IMR-90 (cell line): ENCODE data around the gene EPB41L1. TPM values are rescaled to one million over a fixed set of nuclear protein-coding genes. Genes with fewer than 3 reads are reported as not detected.

Experiments
- ATAC-seq: fragments of 200-7000 bp; cut with Tn5 transposase; 2 replicates; pipeline ENCODE4 v1.9.1; 2020; ENCODE audit warnings: low read depth, mild to moderate bottlenecking, moderate library complexity
- BruUV-seq: library from RNA; stranded (reverse); fragments of 400-500 nt; replicated peaks from 2 replicates; lab custom pipeline; 2021; lab: Mats Ljungman, UMichigan
- CTCF ChIA-PET: fragments of 300-600 bp; formaldehyde crosslinking; extraction: SDS; loops from one replicate; lab custom pipeline; 2021; ENCODE audit warnings: antibody characterized with exemption; lab: Yijun Ruan, JAX
- POLR2A ChIA-PET: fragments of 300-600 bp; sonication (Branson Sonifier 250); formaldehyde crosslinking; loops from one replicate; lab custom pipeline; 2022; ENCODE audit warnings: antibody characterized with exemption; ENCODE audit not compliant: unreplicated experiment; lab: Charles Lee
- DNase-seq: peaks from one replicate; pipeline ENCODE4 v3.0.0; 2013
- H2AFZ ChIP-seq: replicated peaks from 2 replicates; pipeline ENCODE3; 2013; ENCODE audit warnings: low read length, mild to moderate bottlenecking; ENCODE audit not compliant: poor library complexity
- H2AK5ac ChIP-seq: 2 replicates; pipeline ENCODE4 v1.6.1; 2013; ENCODE audit warnings: low read depth, low read length, inconsistent platforms
- H2AK9ac ChIP-seq: replicated peaks from 2 replicates; pipeline ENCODE3; 2013; ENCODE audit warnings: mild to moderate bottlenecking, low read depth, low read length, moderate library complexity; ENCODE audit not compliant: poor library complexity
- H2BK120ac ChIP-seq: 2 replicates; pipeline ENCODE4 v1.6.1; 2013; ENCODE audit warnings: low read depth, low read length, inconsistent platforms
- H2BK15ac ChIP-seq: 3 replicates; pipeline ENCODE4 v1.6.1; 2013; ENCODE audit warnings: low read depth, low read length, inconsistent platforms
- H2BK20ac ChIP-seq: 2 replicates; pipeline ENCODE4 v1.6.1; 2013; ENCODE audit warnings: low read depth, mild to moderate bottlenecking, inconsistent platforms, low read length, moderate library complexity
- H2BK5ac ChIP-seq: 2 replicates; pipeline ENCODE4 v1.6.1; 2013; ENCODE audit warnings: mild to moderate bottlenecking, low read depth, low read length, inconsistent platforms; ENCODE audit not compliant: poor library complexity, severe bottlenecking
- H3K14ac ChIP-seq: replicated peaks from 2 replicates; pipeline ENCODE4 v1.6.1; 2013; ENCODE audit warnings: low read depth, low read length, inconsistent platforms
- H3K18ac ChIP-seq: 2 replicates; pipeline ENCODE4 v1.6.1; 2013; ENCODE audit warnings: low read depth, low read length, control low read depth
- H3K23ac ChIP-seq: 2 replicates; pipeline ENCODE4 v1.6.1; 2013; ENCODE audit warnings: low read depth, low read length, inconsistent platforms
- H3K27ac ChIP-seq: 2 replicates; pipeline ENCODE4 v1.5.1; 2013; ENCODE audit warnings: mild to moderate bottlenecking, control low read depth, low read length; ENCODE audit not compliant: insufficient read depth
- H3K27me3 ChIP-seq: 2 replicates; pipeline ENCODE4 v1.6.1; 2013; ENCODE audit warnings: low read length; ENCODE audit not compliant: control insufficient read depth, insufficient read depth
- H3K36me3 ChIP-seq: 2 replicates; pipeline ENCODE4 v1.6.1; 2013; ENCODE audit warnings: low read length, mixed read lengths; ENCODE audit not compliant: control insufficient read depth, insufficient read depth
- H3K4ac ChIP-seq: 2 replicates; pipeline ENCODE4 v1.6.1; 2013; ENCODE audit warnings: low read depth, low read length, inconsistent platforms
- H3K4me1 ChIP-seq: 2 replicates; pipeline ENCODE4 v1.6.1; 2013; ENCODE audit warnings: low read length, mixed read lengths; ENCODE audit not compliant: control insufficient read depth, insufficient read depth
- H3K4me2 ChIP-seq: 2 replicates; pipeline ENCODE4 v1.6.1; 2013; ENCODE audit warnings: low read depth, mild to moderate bottlenecking, control low read depth, low read length, moderate library complexity
- H3K4me3 ChIP-seq: 2 replicates; pipeline ENCODE4 v1.5.1; 2013; ENCODE audit warnings: low read depth, mild to moderate bottlenecking, control low read depth, low read length, moderate library complexity; ENCODE audit not compliant: insufficient read depth
- H3K56ac ChIP-seq: 2 replicates; pipeline ENCODE4 v1.6.1; 2013; ENCODE audit warnings: low read length, inconsistent platforms; ENCODE audit not compliant: insufficient read depth; ENCODE audit errors: extremely low read depth
- H3K79me1 ChIP-seq, 2 experiments: 2 replicates each; pipeline ENCODE4 v1.6.1; 2013; ENCODE audit warnings: low read length in 2 of 2, inconsistent platforms in 1 of 2, low read depth in 1 of 2
- H3K9ac ChIP-seq: 2 replicates; pipeline ENCODE4 v1.6.1; 2013; ENCODE audit warnings: low read depth, low read length, control low read depth
- H3K9me1 ChIP-seq: 2 replicates; pipeline ENCODE4 v1.6.1; 2013; ENCODE audit warnings: low read length, inconsistent platforms; ENCODE audit not compliant: insufficient read depth
- H3K9me3 ChIP-seq: 2 replicates; pipeline ENCODE4 v1.6.1; 2013; ENCODE audit warnings: low read length; ENCODE audit not compliant: control insufficient read depth, insufficient read depth
- H4K20me1 ChIP-seq: 2 replicates; pipeline ENCODE4 v1.6.1; 2013; ENCODE audit warnings: low read length, inconsistent platforms; ENCODE audit not compliant: insufficient read depth
- H4K5ac ChIP-seq: 2 replicates; pipeline ENCODE4 v1.6.1; 2013; ENCODE audit warnings: mild to moderate bottlenecking, low read depth, low read length, control low read depth
- H4K8ac ChIP-seq, 2 experiments: 2 replicates each; pipeline ENCODE4 v1.6.1; 2013; ENCODE audit warnings: low read depth in 2 of 2, low read length in 2 of 2, control low read depth in 1 of 2, inconsistent platforms in 1 of 2
- H4K91ac ChIP-seq: 2 replicates; pipeline ENCODE4 v1.6.1; 2013; ENCODE audit warnings: low read depth, low read length, inconsistent platforms; ENCODE audit not compliant: insufficient read depth
- FOS ChIP-seq: fragments of 150-350 bp; IDR thresholded peaks from 2 replicates; pipeline ENCODE4 v1.6.1; 2016; ENCODE audit warnings: low read depth, low read length
- MAFK ChIP-seq: IDR thresholded peaks from 2 replicates; pipeline ENCODE4 v1.6.1; 2012; ENCODE audit warnings: low read depth, low read length, improper control_type of control experiment
- NFE2L2 ChIP-seq: fragments of 150-350 bp; IDR thresholded peaks from 2 replicates; pipeline ENCODE4 v1.6.1; 2016; ENCODE audit warnings: low read depth, mild to moderate bottlenecking, low read length
- SMC3 ChIP-seq: fragments of 150-350 bp; IDR thresholded peaks from 2 replicates; pipeline ENCODE4 v1.6.1; 2016; ENCODE audit warnings: low read depth, mild to moderate bottlenecking, antibody characterized with exemption, low read length, moderate library complexity
- WGBS, 2 experiments: methylation state at CpG; one replicate each; pipeline versions ENCODE4 v1.1.5 to v1.1.7; 2013; ENCODE audit warnings: missing lambda C conversion rate in 2 of 2; ENCODE audit not compliant: insufficient read length in 1 of 2; ENCODE audit errors: extremely low coverage in 2 of 2; 5-methylcytosine and 5-hydroxymethylcytosine counted together
- dilution Hi-C: fragments of 300-500 bp; cut with HindIII; formaldehyde crosslinking; loops from one replicate; pipeline ENCODE4 v1.14.3; 2018; ENCODE audit warnings: low sequenced_read_pairs; ENCODE audit not compliant: unreplicated experiment
- in situ Hi-C: fragments of 300-500 bp; cut with MboI; formaldehyde crosslinking; loops from 3 replicates; pipeline ENCODE4 v1.14.3; 2019; ENCODE audit warnings: low sequenced_read_pairs, inconsistent platforms, mixed read lengths
- intact Hi-C: fragments of 100-400 bp; cut with micrococcal nuclease; formaldehyde crosslinking; loops from 2 replicates; pipeline ENCODE4 v1.10.0; 2022
- polyA plus RNA-seq, 3 experiments: library from polyadenylated mRNA; depleted of rRNA; stranded (reverse); fragments of >200 nt; gene quantifications; 2 replicates each; pipeline ENCODE4 v1.2.3, GENCODE V29; 2012; ENCODE audit warnings: low replicate concordance in 1 of 3
- total RNA-seq: library from RNA; depleted of rRNA; stranded (reverse); fragments of >200 nt; gene quantifications from 2 replicates; pipeline ENCODE4 v1.2.3, GENCODE V29; 2012
- TF ChIP-seq, protein P1 (sequence below): fragments of 150-350 bp; IDR thresholded peaks from 2 replicates; pipeline ENCODE4 v1.6.1; 2016; ENCODE audit warnings: low read depth, mild to moderate bottlenecking, low read length, moderate library complexity, borderline replicate concordance
- TF ChIP-seq, protein P2 (sequence below): conservative IDR thresholded peaks from 2 replicates; pipeline ENCODE4 v1.5.1; 2012; ENCODE audit warnings: mild to moderate bottlenecking, low read depth, low read length, improper control_type of control experiment

The EPB41L1 gene
- total and polyA plus RNA-seq, 2 of the 4 experiments (the other 2 are of a cell fraction), result 12.5 to 33.7 TPM

DNA sequence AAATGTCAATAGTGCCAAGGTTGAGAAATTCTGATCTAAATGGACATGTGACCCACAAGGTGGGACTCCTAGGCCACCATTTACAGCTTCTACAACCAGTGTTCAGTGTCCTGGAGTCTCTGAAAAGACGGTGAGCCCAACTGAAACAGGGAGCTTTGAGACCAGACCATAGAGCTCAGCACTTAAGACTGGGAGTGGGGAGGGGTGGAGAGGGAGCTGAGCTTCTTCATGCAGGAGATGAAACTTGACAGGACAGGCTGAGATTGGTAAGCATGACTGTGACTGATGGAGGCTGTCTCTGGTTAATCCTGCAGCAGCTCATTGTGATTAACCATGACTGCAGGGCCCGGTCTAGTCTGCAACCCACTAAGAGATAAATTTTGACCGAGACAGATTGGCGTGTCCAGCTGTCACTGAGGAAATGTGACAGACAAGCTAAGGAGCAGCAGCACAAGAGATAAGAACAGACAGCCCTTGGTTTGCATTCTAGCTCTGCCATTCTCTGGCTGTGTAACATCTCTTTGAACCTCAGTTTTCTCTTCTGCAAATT is 80.3 kb downstream of the EPB41L1 start:
- Histone ChIP-seq H3K4ac (no peak overlapping the region), H3K27ac (no peak overlapping the region), H3K36me3 (no peaks in the 10 kb centered on the region; the same call in 1 of the 2 replicates), H3K18ac (no peak overlapping the region), H2BK120ac (no peak overlapping the region), H2BK5ac (no peak overlapping the region), H3K79me1 (peaks cover 11 to 29% of the 10 kb centered on the region in 2 experiments), H4K20me1 (0 out of 2 replicates have a peak, but pooled peaks cover 3% of the 10 kb centered on the region), H3K23ac (no peak overlapping the region), H3K9ac (no peak overlapping the region), H3K4me1 (peaks cover 7% of the 10 kb centered on the region), H4K5ac (no peak overlapping the region), H4K91ac (no peak overlapping the region), H3K9me3 (no peaks in the 10 kb centered on the region), H2AK9ac (no peak overlapping the region), H2BK20ac (no peak overlapping the region), H2AK5ac (no peak overlapping the region), H4K8ac (no peak overlapping the region; a peak in 1 of 4 replicates), H3K27me3 (no peaks in the 10 kb centered on the region), H3K9me1 (0 out of 2 replicates have a peak, but pooled peaks cover 10% of the 10 kb centered on the region), H3K14ac (no peak overlapping the region), H2BK15ac (no peak overlapping the region), H3K4me3 (no peak overlapping the region), H2AFZ (no peak overlapping the region), H3K4me2 (no peak overlapping the region), H3K56ac (no peak overlapping the region)
- WGBS, 2 experiments, result 92% methylated on average over 4 of the region's 4 CpGs; no CpG with 5 or more reads in 1 of the 2 experiments
- CTCF ChIA-PET, result no interaction called here
- no peak for ATAC-seq
- POLR2A ChIA-PET, result interaction anchor here (0.6 kb wide), 1 partner anchor 222 kb away, joined by 3 read pairs; no protein-coding TSS in a partner anchor
- intact Hi-C loops, result no loop called here
- BruUV-seq, result no TSS peak
- no peak for DNase-seq
- no peak for TF ChIP-seq MAFK
- no peak for TF ChIP-seq FOS
- TF ChIP-seq, protein P1, sequence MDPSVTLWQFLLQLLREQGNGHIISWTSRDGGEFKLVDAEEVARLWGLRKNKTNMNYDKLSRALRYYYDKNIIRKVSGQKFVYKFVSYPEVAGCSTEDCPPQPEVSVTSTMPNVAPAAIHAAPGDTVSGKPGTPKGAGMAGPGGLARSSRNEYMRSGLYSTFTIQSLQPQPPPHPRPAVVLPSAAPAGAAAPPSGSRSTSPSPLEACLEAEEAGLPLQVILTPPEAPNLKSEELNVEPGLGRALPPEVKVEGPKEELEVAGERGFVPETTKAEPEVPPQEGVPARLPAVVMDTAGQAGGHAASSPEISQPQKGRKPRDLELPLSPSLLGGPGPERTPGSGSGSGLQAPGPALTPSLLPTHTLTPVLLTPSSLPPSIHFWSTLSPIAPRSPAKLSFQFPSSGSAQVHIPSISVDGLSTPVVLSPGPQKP, result no peak
- TF ChIP-seq, protein P2, sequence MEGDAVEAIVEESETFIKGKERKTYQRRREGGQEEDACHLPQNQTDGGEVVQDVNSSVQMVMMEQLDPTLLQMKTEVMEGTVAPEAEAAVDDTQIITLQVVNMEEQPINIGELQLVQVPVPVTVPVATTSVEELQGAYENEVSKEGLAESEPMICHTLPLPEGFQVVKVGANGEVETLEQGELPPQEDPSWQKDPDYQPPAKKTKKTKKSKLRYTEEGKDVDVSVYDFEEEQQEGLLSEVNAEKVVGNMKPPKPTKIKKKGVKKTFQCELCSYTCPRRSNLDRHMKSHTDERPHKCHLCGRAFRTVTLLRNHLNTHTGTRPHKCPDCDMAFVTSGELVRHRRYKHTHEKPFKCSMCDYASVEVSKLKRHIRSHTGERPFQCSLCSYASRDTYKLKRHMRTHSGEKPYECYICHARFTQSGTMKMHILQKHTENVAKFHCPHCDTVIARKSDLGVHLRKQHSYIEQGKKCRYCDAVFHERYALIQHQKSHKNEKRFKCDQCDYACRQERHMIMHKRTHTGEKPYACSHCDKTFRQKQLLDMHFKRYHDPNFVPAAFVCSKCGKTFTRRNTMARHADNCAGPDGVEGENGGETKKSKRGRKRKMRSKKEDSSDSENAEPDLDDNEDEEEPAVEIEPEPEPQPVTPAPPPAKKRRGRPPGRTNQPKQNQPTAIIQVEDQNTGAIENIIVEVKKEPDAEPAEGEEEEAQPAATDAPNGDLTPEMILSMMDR, result no peak
- TF ChIP-seq NFE2L2, result no peak
- TF ChIP-seq SMC3, result no peak
- in situ Hi-C loops, result no loop called here
- dilution Hi-C loops, result no loop called here
